ENCODE results near the gene TEX11. TPM values are rescaled to one million over a fixed set of nuclear protein-coding genes. Genes with fewer than 3 reads are reported as not detected.

The TEX11 gene
- polyA plus RNA-seq, 1 of the 3 experiments (the other 2 are of a cell fraction), result not detected

- no peak overlapping the region for H2AFZ ChIP-seq (ENCODE audit: low read depth)
- ChIA-PET CTCF (no interaction called here), POLR2A (no interaction called here)
- no peaks in the 10 kb centered on the region for H3K9me2 ChIP-seq
- H3K36me3 ChIP-seq (replicated peaks in 1 of 2; ENCODE audit: control insufficient read depth in 1 of 2, insufficient read depth in 2 of 2, low read length in 1 of 2), result no peaks in the 10 kb centered on the region
- H3K4me2 ChIP-seq, result no peak overlapping the region
- no peaks in the 10 kb centered on the region for H3K79me2 ChIP-seq (ENCODE audit: insufficient read depth)
- H3K4me3 ChIP-seq (ENCODE audit: low read depth in 2 of 2, low read length in 1 of 2), result no peak overlapping the region
- peaks cover 8% of the 10 kb centered on the region; the same call in 1 of the 2 replicates for H3K27me3 ChIP-seq (ENCODE audit: insufficient read depth)
- no peak overlapping the region for H3K27ac ChIP-seq (ENCODE audit: low read depth in 2 of 2, low read length in 1 of 2)
- DNase-seq, result no peak
- H3K4me1 ChIP-seq (ENCODE audit: control insufficient read depth in 1 of 2, insufficient read depth in 2 of 2, low read depth in 1 of 2, low read length in 1 of 2), result no peaks in the 10 kb centered on the region
- H3K9me3 ChIP-seq, result no peaks in the 10 kb centered on the region
- H4K20me1 ChIP-seq (ENCODE audit: insufficient read depth), result no peaks in the 10 kb centered on the region
- TF ChIP-seq JUND (IDR thresholded peaks at IDR 0.05) (no peak), MXI1 (IDR thresholded peaks at IDR 0.05; ENCODE audit: low read depth, low read length) (no peak), USF2 (IDR thresholded peaks at IDR 0.05; ENCODE audit: borderline replicate concordance, low read depth, low read length) (no peak), REST (IDR thresholded peaks at IDR 0.05; ENCODE audit: low read depth, low read length) (no peak)
- TF ChIP-seq, protein P1, sequence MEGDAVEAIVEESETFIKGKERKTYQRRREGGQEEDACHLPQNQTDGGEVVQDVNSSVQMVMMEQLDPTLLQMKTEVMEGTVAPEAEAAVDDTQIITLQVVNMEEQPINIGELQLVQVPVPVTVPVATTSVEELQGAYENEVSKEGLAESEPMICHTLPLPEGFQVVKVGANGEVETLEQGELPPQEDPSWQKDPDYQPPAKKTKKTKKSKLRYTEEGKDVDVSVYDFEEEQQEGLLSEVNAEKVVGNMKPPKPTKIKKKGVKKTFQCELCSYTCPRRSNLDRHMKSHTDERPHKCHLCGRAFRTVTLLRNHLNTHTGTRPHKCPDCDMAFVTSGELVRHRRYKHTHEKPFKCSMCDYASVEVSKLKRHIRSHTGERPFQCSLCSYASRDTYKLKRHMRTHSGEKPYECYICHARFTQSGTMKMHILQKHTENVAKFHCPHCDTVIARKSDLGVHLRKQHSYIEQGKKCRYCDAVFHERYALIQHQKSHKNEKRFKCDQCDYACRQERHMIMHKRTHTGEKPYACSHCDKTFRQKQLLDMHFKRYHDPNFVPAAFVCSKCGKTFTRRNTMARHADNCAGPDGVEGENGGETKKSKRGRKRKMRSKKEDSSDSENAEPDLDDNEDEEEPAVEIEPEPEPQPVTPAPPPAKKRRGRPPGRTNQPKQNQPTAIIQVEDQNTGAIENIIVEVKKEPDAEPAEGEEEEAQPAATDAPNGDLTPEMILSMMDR (IDR thresholded peaks at IDR 0.05), result no peak
- H3F3A ChIP-seq (replicated peaks; ENCODE audit: insufficient read depth), result no peaks in the 10 kb centered on the region
- no peak overlapping the region for H3K9ac ChIP-seq
Measured at GRCh38 chrX:70669120-70669519, 239.4 kb downstream of the TEX11 start.

DNA sequence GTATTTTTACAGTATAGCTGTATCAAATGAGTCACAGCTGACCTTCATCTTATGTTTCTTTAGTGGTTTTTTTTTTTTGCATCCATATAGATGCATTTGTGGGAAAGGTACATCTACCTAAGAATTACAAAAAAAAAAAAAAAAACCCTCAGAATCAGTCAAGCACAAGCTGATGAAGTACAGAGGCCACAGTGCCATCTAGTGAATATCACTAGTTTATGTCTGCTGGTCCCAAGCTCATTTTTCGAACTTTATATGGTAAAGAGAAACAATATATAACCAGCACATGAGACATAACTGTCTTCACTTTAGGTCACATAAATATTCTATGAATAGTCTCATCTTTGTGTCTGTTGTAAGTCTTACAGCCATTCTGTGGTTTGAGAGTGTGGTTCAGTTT is 243.8 kb downstream of the TEX11 start:
- ChIA-PET POLR2A (no interaction called here), CTCF (interaction anchor here (0.6 to 2.0 kb wide), 11 partner anchors 8 to 468 kb away, joined by 3 to 9 read pairs (median 3); partner anchors contain the start of gene DLG3)
- TF ChIP-seq MAX (IDR thresholded peaks at IDR 0.05; ENCODE audit: low read depth) (no peak), FOXJ3 (CRISPR knock-in tag; IDR thresholded peaks at IDR 0.05) (no peak), SMC3 (IDR thresholded peaks at IDR 0.05; ENCODE audit: low read depth, low read length) (peak; percentile 37), GABPA (IDR thresholded peaks at IDR 0.05; ENCODE audit: low read depth) (no peak), MXI1 (IDR thresholded peaks at IDR 0.05; ENCODE audit: low read depth, low read length) (no peak), ZBTB33 (IDR thresholded peaks at IDR 0.05; ENCODE audit: borderline replicate concordance, low read depth) (no peak), EZH2phosphoT487 (IDR thresholded peaks at IDR 0.05; ENCODE audit: borderline replicate concordance, low read depth) (no peak), RCOR1 (IDR thresholded peaks at IDR 0.05; ENCODE audit: low read length) (no peak), RAD21 (IDR thresholded peaks at IDR 0.05; ENCODE audit: low read length) (peak; percentile 65), USF2 (IDR thresholded peaks at IDR 0.05; ENCODE audit: borderline replicate concordance, low read depth, low read length) (no peak)
- TF ChIP-seq, protein P1 (IDR thresholded peaks at IDR 0.05), result peak; percentile 63
- H3K4me3 ChIP-seq (ENCODE audit: low read depth in 2 of 2, low read length in 1 of 2), result no peak overlapping the region
- no peak overlapping the region for H3K4me2 ChIP-seq
- no peaks in the 10 kb centered on the region for H3K4me1 ChIP-seq (ENCODE audit: control insufficient read depth in 1 of 2, insufficient read depth in 2 of 2, low read depth in 1 of 2, low read length in 1 of 2)
- no peak overlapping the region for H2AFZ ChIP-seq (ENCODE audit: low read depth)
- H3F3A ChIP-seq (replicated peaks; ENCODE audit: insufficient read depth), result no peaks in the 10 kb centered on the region
- no peaks in the 10 kb centered on the region for H4K20me1 ChIP-seq (ENCODE audit: insufficient read depth)
- peak; percentile 13 for DNase-seq
- no peaks in the 10 kb centered on the region for H3K79me2 ChIP-seq (ENCODE audit: insufficient read depth)
- H3K36me3 ChIP-seq (replicated peaks in 1 of 2; ENCODE audit: control insufficient read depth in 1 of 2, insufficient read depth in 2 of 2, low read length in 1 of 2), result no peaks in the 10 kb centered on the region
- no peak overlapping the region for H3K27ac ChIP-seq (ENCODE audit: low read depth in 2 of 2, low read length in 1 of 2)
- no peaks in the 10 kb centered on the region for H3K9me2 ChIP-seq
- H3K9ac ChIP-seq, result no peak overlapping the region
- peaks cover 14% of the 10 kb centered on the region; the same call in 1 of the 2 replicates for H3K27me3 ChIP-seq (ENCODE audit: insufficient read depth)
- no peaks in the 10 kb centered on the region for H3K9me3 ChIP-seq
- 0% methylated on average over 1 of the region's 1 CpG for WGBS (ENCODE audit: low lambda C conversion rate)
